ENCODE results near the gene CYS1. TPM values are rescaled to one million over a fixed set of nuclear protein-coding genes. Genes with fewer than 3 reads are reported as not detected.
A peak's percentile ranks its signal among the peaks of the same experiment; 100 is the strongest.

CYS1 gene
- total and polyA plus RNA-seq, 2 of the 13 experiments (the other 11 are each of a cell fraction or from before 2014, with no cell fraction given), result 0.04 TPM; not detected in 1

GRCh38 chr2:10041711-10042110, 38.5 kb downstream of the CYS1 start:
- H3K79me2 ChIP-seq (ENCODE audit: insufficient read depth, low read length), result no peaks in the 10 kb centered on the region
- ChIA-PET CTCF (ENCODE audit: low intra/inter-chr PET ratio, low total read pairs) (no interaction called here), POLR2A (interaction anchor here (1.1 kb wide), 1 partner anchor 408 kb away, joined by 4 read pairs; no protein-coding TSS in a partner anchor)
- no peak for FAIRE-seq
- H4K20me1 ChIP-seq (ENCODE audit: insufficient read depth, low read length), result no peaks in the 10 kb centered on the region
- in situ Hi-C loops (cut with HindIII; ENCODE audit: extremely low pct_ligation_motif_present, low pct_unique_long_range_greater_than_20kb), result no loop called here
- intact Hi-C loops (cut with micrococcal nuclease; ENCODE audit: unreplicated experiment), result no loop called here
- H3K27ac ChIP-seq (ENCODE audit: extremely low read length, insufficient read depth, low read length), result no peak overlapping the region
- no peak overlapping the region for H3K4me2 ChIP-seq (ENCODE audit: low read depth, low read length)
- no TSS peak for BruUV-seq (replicated peaks)
- no peak for ATAC-seq
- 86% methylated on average over 14 of the region's 14 CpGs for WGBS (ENCODE audit: low lambda C conversion rate)
- H3K9me3 ChIP-seq (ENCODE audit: low read length), result no peaks in the 10 kb centered on the region
- TF ChIP-seq HES4 (CRISPR knock-in tag; IDR thresholded peaks at IDR 0.05; ENCODE audit: borderline replicate concordance), result no peak
- peak; percentile 44; the same call in 1 of the 2 replicates for TF ChIP-seq ZNF652 (CRISPR knock-in tag; IDR thresholded peaks at IDR 0.05; ENCODE audit: borderline replicate concordance, low read depth)
- DNase-seq (ENCODE audit: low spot score), result no peak
- peaks cover 52% of the 10 kb centered on the region for H3K4me1 ChIP-seq (ENCODE audit: insufficient read depth, low read length)
- H3K9ac ChIP-seq (ENCODE audit: insufficient read depth, low read depth, low read length), result no peak overlapping the region
- no peak overlapping the region for H2AFZ ChIP-seq (ENCODE audit: low read length)
- H3K27me3 ChIP-seq (ENCODE audit: control insufficient read depth in 1 of 2, insufficient read depth in 2 of 2, low read length in 2 of 2), result peaks cover 7 to 50% of the 10 kb centered on the region in 2 experiments
- H3K36me3 ChIP-seq (replicated peaks in 1 of 2; ENCODE audit: control insufficient read depth in 1 of 2, insufficient read depth in 2 of 2, low read length in 2 of 2), result no peaks in the 10 kb centered on the region
- no peak overlapping the region for H3K4me3 ChIP-seq (replicated peaks in 1 of 3; ENCODE audit: insufficient read depth in 1 of 3, low read depth in 2 of 3, low read length in 3 of 3)

DNA sequence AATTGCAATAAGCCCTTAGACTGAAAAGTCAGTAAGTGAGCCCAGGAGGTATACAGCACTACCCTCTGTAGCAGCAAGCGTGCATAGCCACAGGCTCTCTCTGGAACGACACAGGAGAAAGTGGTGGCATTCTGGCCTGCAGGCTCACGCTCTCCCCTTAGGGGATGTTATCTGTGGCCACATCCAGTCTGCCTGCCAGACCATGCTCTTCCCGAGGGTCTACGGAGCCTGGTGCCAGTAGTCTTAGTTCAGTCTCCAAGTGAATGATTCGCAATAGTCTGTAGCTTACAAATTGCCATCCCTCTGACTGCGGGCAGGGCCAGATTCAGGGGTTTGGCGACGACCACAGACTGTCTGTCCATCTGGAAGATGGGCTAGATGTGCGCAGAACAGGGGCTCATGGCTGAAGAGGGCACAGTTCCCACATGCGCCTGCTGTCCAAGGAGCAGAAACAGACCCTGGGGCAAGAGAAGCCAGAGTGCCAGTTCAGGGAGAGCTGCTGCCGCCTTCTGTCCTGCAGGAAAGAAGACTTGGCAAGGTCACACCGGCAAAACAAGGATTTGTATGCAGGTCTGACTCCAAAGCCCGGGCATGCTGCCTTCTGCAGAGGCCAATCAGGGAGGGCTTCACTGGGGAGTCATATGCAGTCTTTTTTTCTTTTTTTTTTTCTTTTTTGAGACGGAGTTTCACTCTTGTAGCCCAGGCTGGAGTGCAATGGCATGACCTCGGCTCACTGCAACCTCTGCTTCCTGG, 40.4 kb downstream of the CYS1 start:
- ATAC-seq (peak; percentile 11; the same call in 2 of the 3 replicates), FAIRE-seq (no peak), DNase-seq (ENCODE audit: low spot score) (no peak)
- CTCF ChIA-PET (ENCODE audit: low intra/inter-chr PET ratio, low total read pairs), result no interaction called here
- Histone ChIP-seq H4K20me1 (ENCODE audit: insufficient read depth, low read length) (no peaks in the 10 kb centered on the region), H3K4me2 (ENCODE audit: low read depth, low read length) (no peak overlapping the region), H3K4me3 (replicated peaks in 1 of 3; ENCODE audit: insufficient read depth in 1 of 3, low read depth in 2 of 3, low read length in 3 of 3) (no peak overlapping the region), H2AFZ (ENCODE audit: low read length) (no peak overlapping the region), H3K27me3 (ENCODE audit: control insufficient read depth in 1 of 2, insufficient read depth in 2 of 2, low read length in 2 of 2) (peaks cover 7 to 63% of the 10 kb centered on the region in 2 experiments), H3K4me1 (ENCODE audit: insufficient read depth, low read length) (peaks cover 39% of the 10 kb centered on the region), H3K9ac (ENCODE audit: insufficient read depth, low read depth, low read length) (no peak overlapping the region), H3K27ac (ENCODE audit: extremely low read length, insufficient read depth, low read length) (no peak overlapping the region), H3K9me3 (ENCODE audit: low read length) (no peaks in the 10 kb centered on the region), H3K36me3 (replicated peaks in 1 of 2; ENCODE audit: control insufficient read depth in 1 of 2, insufficient read depth in 2 of 2, low read length in 2 of 2) (no peaks in the 10 kb centered on the region), H3K79me2 (ENCODE audit: insufficient read depth, low read length) (no peaks in the 10 kb centered on the region)
- WGBS (ENCODE audit: low lambda C conversion rate), result 60% methylated on average over 16 of the region's 16 CpGs
- no TSS peak for BruUV-seq (replicated peaks)
- POLR2A ChIA-PET, result no interaction called here
- in situ Hi-C loops (cut with HindIII; ENCODE audit: extremely low pct_ligation_motif_present, low pct_unique_long_range_greater_than_20kb) (no loop called here), intact Hi-C loops (cut with micrococcal nuclease; ENCODE audit: unreplicated experiment) (no loop called here)
- TF ChIP-seq MED8 (CRISPR knock-in tag; IDR thresholded peaks at IDR 0.05; ENCODE audit: insufficient replicate concordance) (no peak), CTCF (CRISPR knock-in tag; IDR thresholded peaks at IDR 0.05) (0 out of 2 replicates have a peak, but pooled peaks have one; percentile 19), NR2C2 (CRISPR knock-in tag; IDR thresholded peaks at IDR 0.05; ENCODE audit: borderline replicate concordance) (no peak), EED (CRISPR knock-in tag; IDR thresholded peaks at IDR 0.05) (peak; percentile 49; the same call in 1 of the 2 replicates)
- TF ChIP-seq, protein P1, sequence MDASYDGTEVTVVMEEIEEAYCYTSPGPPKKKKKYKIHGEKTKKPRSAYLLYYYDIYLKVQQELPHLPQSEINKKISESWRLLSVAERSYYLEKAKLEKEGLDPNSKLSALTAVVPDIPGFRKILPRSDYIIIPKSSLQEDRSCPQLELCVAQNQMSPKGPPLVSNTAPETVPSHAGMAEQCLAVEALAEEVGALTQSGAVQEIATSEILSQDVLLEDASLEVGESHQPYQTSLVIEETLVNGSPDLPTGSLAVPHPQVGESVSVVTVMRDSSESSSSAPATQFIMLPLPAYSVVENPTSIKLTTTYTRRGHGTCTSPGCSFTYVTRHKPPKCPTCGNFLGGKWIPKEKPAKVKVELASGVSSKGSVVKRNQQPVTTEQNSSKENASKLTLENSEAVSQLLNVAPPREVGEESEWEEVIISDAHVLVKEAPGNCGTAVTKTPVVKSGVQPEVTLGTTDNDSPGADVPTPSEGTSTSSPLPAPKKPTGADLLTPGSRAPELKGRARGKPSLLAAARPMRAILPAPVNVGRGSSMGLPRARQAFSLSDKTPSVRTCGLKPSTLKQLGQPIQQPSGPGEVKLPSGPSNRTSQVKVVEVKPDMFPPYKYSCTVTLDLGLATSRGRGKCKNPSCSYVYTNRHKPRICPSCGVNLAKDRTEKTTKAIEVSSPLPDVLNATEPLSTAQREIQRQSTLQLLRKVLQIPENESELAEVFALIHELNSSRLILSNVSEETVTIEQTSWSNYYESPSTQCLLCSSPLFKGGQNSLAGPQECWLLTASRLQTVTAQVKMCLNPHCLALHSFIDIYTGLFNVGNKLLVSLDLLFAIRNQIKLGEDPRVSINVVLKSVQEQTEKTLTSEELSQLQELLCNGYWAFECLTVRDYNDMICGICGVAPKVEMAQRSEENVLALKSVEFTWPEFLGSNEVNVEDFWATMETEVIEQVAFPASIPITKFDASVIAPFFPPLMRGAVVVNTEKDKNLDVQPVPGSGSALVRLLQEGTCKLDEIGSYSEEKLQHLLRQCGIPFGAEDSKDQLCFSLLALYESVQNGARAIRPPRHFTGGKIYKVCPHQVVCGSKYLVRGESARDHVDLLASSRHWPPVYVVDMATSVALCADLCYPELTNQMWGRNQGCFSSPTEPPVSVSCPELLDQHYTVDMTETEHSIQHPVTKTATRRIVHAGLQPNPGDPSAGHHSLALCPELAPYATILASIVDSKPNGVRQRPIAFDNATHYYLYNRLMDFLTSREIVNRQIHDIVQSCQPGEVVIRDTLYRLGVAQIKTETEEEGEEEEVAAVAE (CRISPR knock-in tag; IDR thresholded peaks at IDR 0.05; ENCODE audit: borderline replicate concordance), result peak; percentile 79; the same call in 1 of the 2 replicates

Data from HepG2 (cell line).